Erythroblast (primary cell): ENCODE data around the gene STAB2.

Source experiments
- GATA1 ChIP-seq: IDR thresholded peaks from 2 replicates; pipeline ENCODE4 v1.6.1; 2011; ENCODE audit warnings: low read depth, mild to moderate bottlenecking, control low read depth, low read length, moderate library complexity
- POLR2A ChIP-seq: IDR thresholded peaks from 2 replicates; pipeline ENCODE4 v1.6.1; 2011; ENCODE audit warnings: mild to moderate bottlenecking, low read length

DNA sequence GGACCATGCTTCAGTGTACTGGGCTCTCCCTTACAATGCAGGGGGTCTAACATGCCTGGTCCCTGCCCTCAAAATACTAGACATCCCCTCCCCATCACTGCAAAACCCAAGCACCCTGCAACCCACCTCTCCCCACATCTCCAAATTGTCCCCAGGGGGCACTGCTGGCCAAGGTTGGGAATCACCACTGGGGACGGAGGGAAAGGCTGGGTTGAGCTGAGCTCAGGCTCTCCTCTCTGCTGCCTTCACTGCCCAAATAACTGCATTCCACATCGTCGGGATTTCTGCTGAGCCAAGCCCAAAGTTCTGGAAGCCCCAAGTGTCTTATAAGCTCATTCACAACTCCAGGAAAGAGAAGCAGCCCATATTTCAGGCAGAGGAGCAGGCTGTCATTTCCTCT lies 184.4 kb downstream of the STAB2 start:
- TF ChIP-seq POLR2A (no peak), GATA1 (no peak)
